Transverse colon (tissue), 3 donors: Measurements from ENCODE around the gene HDAC7.

Experiments
- EP300 ChIP-seq: sonication (generic); formaldehyde crosslinking; IDR thresholded peaks from one replicate; pipeline ENCODE4 v1.6.1; 2017; ENCODE audit warnings: antibody characterized with exemption, low read depth
- POLR2A ChIP-seq: fragments of 450-650 bp; IDR thresholded peaks from one replicate; pipeline ENCODE4 v1.6.1; 2016; ENCODE audit warnings: antibody characterized with exemption, mild to moderate bottlenecking, moderate library complexity
- TF ChIP-seq, protein P1 (sequence below), 5 experiments: fragments of 200-600 bp in 3 of 5; fragments of 450-650 bp in 2 of 5; sonication (generic) in 3 of 5; IDR thresholded peaks; 1 replicate in 2 of 5; 2 replicates in 3 of 5; pipeline ENCODE4 v1.5.1; 2016 to 2017; ENCODE audit warnings: antibody characterized with exemption in 5 of 5, inconsistent platforms in 3 of 5, mild to moderate bottlenecking in 2 of 5, moderate library complexity in 1 of 5

DNA sequence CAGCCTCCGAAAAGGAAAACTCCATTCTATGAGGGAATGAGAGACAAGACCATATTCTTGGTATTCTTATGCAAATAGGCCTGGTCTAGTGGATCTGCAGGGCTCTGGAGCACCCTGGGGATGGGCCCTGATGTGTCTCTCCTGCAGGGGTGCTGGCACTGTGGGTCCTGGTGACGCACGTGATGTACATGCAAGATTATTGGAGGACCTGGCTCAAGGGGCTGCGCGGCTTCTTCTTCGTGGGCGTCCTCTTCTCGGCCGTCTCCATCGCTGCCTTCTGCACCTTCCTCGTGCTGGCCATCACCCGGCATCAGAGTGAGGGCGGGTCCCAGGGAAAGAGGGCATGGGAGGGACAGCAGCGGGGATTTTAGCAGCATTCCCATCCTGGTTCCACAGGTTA, 40.8 kb downstream of the HDAC7 start:
- no peak for TF ChIP-seq POLR2A
- TF ChIP-seq, protein P1, sequence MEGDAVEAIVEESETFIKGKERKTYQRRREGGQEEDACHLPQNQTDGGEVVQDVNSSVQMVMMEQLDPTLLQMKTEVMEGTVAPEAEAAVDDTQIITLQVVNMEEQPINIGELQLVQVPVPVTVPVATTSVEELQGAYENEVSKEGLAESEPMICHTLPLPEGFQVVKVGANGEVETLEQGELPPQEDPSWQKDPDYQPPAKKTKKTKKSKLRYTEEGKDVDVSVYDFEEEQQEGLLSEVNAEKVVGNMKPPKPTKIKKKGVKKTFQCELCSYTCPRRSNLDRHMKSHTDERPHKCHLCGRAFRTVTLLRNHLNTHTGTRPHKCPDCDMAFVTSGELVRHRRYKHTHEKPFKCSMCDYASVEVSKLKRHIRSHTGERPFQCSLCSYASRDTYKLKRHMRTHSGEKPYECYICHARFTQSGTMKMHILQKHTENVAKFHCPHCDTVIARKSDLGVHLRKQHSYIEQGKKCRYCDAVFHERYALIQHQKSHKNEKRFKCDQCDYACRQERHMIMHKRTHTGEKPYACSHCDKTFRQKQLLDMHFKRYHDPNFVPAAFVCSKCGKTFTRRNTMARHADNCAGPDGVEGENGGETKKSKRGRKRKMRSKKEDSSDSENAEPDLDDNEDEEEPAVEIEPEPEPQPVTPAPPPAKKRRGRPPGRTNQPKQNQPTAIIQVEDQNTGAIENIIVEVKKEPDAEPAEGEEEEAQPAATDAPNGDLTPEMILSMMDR (IDR thresholded peaks at IDR 0.05) = no peak
- TF ChIP-seq EP300 = no peak
